Stimulated activated CD4-positive, alpha-beta T cell treated with anti-CD3 and anti-CD28 coated beads, Interleukin-4, amount 100 ng/mL, for 24 hours (primary cell): ENCODE measurements around the gene CRLF3.
"Not testable (repeated sequence)": the region's sequence is repeated elsewhere in the genome, so short reads cannot be mapped to it uniquely, and the experiment has no call there.

Source experiments
- DNase-seq: peaks from one replicate; pipeline ENCODE4 v3.0.0-alpha.2; 2020

CRLF3 gene

DNA sequence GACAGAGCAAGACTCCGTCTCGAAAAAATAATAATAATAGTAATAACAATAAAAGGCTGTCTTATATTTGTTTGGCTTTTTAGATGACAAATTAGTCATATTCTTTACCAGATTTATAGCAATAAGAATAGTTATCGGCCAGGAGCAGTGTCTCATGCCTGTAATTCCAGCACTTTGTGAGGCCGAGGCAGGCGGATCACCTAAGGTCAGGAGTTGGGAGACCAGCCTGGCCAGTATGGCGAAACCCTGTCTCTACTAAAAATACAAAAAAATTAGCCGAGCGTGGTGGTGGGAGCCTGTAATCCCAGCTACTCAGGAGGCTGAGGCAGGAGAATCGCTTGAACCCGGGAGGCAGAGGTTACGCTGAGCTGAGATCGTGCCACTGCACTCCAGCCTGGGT lies 10.3 kb downstream of the CRLF3 start:
- not testable (repeated sequence) for DNase-seq

GRCh38 chr17:30812218-30813177 lies 12.0 kb downstream of the CRLF3 start:
- DNase-seq = peak; percentile 27

DNA sequence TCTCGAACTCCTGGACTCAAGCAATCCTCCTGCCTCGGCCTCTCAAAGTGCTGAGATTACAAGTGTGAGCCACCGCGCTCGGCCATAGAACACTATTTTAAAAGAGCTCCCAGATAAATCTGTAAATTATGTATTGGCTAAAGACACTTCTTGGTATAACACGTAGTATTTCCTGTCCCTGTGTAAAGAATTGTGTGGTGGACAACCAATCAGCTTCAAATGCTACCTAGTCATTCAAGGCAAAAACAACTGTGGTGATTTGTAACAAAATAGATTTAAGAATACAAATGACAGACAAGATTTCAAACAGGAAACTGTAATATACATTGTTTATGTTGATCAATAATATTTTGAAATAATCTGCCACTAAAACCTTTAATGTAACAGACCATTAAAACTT lies 14.6 kb downstream of the CRLF3 start:
- no peak for DNase-seq

DNA sequence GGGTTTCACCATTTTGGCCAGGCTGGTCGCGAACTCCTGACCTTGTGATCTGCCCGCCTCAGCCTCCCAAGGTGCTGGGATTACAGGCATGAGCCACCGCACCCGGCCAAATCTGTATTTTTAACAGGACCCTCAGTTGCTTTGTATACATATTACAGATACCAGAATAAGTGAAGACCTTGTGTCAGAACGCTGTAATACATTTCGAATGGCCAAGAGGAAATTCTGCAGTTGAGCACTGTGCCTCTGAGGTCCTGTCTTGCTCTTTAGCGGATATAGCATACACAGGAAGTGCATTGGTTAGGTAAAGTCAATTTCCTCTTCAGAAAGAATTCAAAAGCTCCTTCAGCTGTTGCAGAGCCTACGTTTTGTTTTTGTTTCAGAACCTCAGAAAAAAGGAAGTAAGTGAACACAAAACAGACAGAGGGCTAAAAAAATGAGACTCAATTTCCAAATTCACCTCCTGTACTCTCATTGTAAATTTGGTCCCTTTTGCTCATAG lies 15.7 kb downstream of the CRLF3 start:
- no peak for DNase-seq

GRCh38 chr17:30807896-30808295 lies 16.6 kb downstream of the CRLF3 start:
- DNase-seq = no peak

- no peak for DNase-seq
Measured at GRCh38 chr17:30805944-30806456, 18.5 kb downstream of the CRLF3 start.

DNA sequence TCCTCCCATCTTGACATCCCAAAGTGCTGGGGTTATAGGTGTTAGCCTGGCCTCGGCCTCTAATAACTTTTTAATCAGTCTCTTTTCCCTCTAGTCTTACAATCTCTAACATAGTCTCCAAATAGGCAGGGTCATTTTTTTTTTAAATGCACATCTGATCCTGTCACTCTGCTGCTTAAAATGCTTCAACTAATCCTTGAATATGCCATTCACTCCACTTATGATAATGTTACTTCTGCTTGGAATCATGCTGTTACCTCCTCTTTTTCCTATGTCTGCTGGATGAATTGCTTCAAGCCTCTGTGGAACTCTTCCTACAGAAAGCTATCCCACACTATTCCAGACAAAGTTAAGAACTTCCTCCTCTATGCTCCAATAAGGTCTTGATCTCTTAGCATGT lies 22.8 kb downstream of the CRLF3 start:
- DNase-seq = no peak

GRCh38 chr17:30796016-30796415 lies 28.5 kb downstream of the CRLF3 start:
- peak; percentile 26 for DNase-seq

DNA sequence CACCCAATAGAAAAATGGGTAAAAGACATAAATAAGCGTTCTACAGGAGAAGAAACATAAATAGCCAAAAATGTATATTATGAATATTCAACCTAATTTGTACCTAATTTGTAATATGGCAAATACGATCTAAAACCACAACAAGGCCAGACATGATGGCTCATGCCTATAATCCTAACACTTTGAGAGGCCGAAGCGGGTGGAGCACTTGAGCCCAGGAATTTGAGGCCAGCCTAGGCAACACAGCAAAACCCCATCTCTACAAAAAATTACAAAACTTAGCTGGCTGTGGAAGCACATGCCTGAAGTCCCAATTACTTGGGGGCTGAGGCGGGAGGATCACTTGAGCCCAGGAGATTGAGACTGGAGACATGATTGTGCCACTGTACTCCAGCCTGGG lies 30.1 kb downstream of the CRLF3 start:
- no peak for DNase-seq

DNA sequence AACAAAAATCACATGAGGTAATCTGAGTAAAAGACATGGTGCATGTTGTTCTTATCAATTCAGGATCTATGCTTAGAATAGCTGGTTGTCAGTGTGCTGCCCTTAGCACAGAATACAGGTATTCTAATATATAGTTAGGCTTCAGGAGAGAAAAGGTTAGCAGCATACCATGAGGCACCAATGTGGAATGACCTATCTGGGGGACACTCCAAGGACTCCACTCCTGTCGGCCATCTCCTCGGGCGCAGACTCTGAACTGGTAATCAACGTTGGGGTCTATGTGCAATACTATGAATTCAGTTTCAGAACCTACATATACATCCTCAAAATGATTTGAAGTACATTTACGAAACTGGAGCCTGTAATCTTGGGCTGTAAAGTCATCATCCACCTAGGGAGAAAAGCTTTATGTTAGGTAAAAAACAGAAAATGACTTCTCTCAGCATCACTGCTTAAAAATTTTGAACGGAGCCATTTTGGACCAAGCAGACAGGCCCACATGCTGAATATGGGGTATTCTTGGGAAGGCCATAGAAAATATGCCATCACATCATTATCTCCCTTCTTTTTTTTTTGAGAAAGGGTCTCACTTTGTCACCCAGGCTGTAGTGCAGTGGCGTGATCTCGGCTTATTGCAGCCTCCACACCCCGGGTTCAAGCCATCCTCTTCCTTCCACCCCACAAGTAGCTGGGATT lies 31.1 kb downstream of the CRLF3 start:
- no peak for DNase-seq

- DNase-seq = no peak
Measured at GRCh38 chr17:30790279-30790678, 34.2 kb downstream of the CRLF3 start.

DNA sequence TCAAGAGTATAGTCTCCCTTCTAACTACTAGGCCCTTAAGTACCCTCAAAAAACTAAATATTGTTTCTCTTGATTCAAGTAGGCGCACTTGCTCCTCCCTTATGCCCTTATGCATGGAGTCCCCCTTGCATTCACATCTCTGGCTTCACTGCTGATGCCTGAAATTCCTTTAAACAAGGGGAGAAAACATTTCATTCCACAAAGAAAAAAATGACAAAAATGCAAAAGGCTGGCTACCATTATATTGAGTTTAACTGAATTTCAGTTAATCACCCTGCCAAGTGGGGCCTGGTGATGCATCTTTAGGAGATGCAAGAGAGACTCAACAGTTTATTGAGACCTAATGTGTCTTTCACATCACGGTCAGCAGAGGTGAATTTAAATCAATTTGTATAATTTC lies 35.6 kb downstream of the CRLF3 start:
- DNase-seq = no peak

DNA sequence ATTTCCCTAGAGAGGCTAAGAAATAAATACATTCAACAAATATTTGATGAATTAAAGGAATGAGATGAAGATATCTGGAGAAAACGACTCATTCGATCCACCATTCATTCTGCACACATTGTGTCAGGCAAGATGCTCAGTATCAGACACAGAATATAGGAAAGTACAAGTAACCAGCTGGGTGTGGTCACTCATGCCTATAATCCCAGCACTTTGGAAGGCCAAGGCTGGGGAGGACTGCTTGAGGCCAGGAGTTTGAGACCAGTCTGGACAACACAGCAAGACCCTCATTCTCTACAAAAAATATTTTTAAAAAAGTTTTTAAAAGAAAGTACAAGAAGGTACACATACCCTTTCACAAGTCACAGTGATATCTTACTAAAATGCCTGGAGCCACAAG lies 42.3 kb downstream of the CRLF3 start:
- DNase-seq = no peak

GRCh38 chr17:30780343-30780742 lies 44.1 kb downstream of the CRLF3 start:
- peak; percentile 34 for DNase-seq

- DNase-seq = not testable (repeated sequence)
Measured at GRCh38 chr17:30768771-30769170, 55.7 kb downstream of the CRLF3 start.

- DNase-seq = not testable (repeated sequence)
Measured at GRCh38 chr17:30767641-30768404, 56.7 kb downstream of the CRLF3 start.

- DNase-seq = no peak
Measured at GRCh38 chr17:30761060-30761459, 63.4 kb downstream of the CRLF3 start.

DNA sequence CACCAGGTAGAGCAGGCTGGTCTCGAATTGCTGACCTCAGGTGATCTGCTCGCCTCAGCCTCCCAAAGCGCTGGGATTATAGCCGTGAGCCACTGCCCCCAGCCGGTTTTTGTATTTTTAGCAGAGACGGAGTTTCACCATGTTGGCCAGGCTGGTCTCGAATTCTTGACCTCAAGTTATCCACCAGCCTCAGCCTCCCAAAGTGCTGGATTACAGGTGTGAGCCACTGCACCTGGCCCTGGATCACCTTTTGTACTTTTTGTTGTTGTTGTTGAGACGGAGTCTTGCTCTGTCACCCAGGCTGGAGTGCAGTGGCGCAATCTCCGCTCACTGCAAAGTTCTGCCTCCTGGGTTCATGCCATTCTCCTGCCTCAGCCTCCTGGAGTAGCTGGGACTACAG lies 71.2 kb downstream of the CRLF3 start:
- not testable (repeated sequence) for DNase-seq

DNA sequence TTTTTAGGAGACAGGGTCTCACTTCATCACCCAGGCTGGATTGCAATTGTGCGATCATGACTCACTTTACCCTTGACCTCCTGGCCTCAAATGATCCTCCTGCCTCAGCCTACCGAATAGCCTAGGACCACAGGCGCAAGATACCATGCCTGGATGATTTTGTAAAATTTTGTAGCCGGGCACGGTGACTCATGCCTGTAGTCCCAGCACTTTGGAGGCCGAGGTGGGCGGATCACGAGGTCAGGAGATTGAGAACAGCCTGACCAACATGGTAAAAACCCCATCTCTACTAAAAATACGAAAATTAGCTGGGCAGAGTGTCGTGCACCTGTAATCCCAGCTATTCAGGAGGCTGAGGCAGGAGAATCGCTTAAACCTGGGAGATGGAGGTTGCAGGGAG lies 73.5 kb downstream of the CRLF3 start:
- not testable (repeated sequence) for DNase-seq

DNA sequence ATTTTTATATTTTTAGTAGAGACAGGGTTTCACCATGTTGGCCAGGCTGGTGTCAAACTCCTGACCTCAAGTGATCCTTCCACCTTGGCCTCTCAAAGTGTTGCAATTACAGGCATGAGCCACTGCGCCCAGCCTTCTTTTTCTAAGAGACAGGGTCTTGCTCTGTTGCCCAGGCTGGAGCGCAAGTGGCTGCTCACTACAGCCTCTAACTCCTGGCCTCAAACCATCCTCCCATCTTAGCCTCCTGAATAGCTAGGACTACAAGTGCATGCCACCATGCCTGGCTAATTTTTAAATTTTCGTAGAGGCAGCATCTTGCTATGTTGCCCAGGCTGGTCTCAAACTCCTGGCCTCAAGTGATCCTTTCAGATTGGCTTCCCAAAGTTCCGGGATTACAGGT lies 76.9 kb downstream of the CRLF3 start:
- DNase-seq = not testable (repeated sequence)

GRCh38 chr17:30742669-30743068 lies 81.8 kb downstream of the CRLF3 start:
- not testable (repeated sequence) for DNase-seq

GRCh38 chr17:30736371-30736770 lies 88.1 kb downstream of the CRLF3 start:
- not testable (repeated sequence) for DNase-seq

DNA sequence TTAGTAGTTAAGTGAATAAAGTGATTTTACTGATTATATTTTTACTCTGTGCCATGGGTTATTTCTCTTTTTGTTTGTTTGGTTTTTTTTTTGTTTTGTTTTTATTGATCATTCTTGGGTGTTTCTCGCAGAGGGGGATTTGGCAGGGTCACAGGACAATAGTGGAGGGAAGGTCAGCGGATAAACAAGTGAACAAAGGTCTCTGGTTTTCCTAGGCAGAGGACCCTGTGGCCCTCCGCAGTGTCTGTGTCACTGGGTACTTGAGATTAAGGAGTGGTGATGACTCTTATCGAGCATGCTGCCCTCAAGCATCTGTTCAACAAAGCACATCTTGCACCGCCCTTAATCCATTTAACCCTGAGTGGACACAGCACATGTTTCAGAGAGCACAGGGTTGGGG lies 88.8 kb downstream of the CRLF3 start:
- not testable (repeated sequence) for DNase-seq
